NT2/D1 (cell line): ENCODE results near the gene GAS6.
A peak's percentile ranks its signal among the peaks of the same experiment; 100 is the strongest.

ENCODE experiments used
- DNase-seq: peaks from one replicate; pipeline ENCODE4 v3.0.0-alpha.2; 2011; ENCODE audit warnings: low read depth, low spot score
- H3K27me3 ChIP-seq: 2 replicates; pipeline ENCODE4 v1.6.0; 2011; ENCODE audit warnings: mild to moderate bottlenecking; ENCODE audit not compliant: insufficient read length, insufficient read depth
- H3K36me3 ChIP-seq: 2 replicates; pipeline ENCODE4 v1.6.1; 2011; ENCODE audit warnings: mild to moderate bottlenecking, low read length, mixed read lengths; ENCODE audit not compliant: insufficient read depth, insufficient read length
- H3K4me1 ChIP-seq: 2 replicates; pipeline ENCODE4 v1.5.1; 2011; ENCODE audit not compliant: insufficient read depth, insufficient read length
- H3K4me3 ChIP-seq: 2 replicates; pipeline ENCODE4 v1.5.1; 2011; ENCODE audit warnings: low read depth; ENCODE audit not compliant: insufficient read length
- H3K9ac ChIP-seq: 2 replicates; pipeline ENCODE4 v1.6.0; 2011; ENCODE audit warnings: low read depth; ENCODE audit not compliant: insufficient read length
- H3K9me3 ChIP-seq: 2 replicates; pipeline ENCODE4 v1.5.1; 2011; ENCODE audit warnings: mild to moderate bottlenecking, low read length; ENCODE audit not compliant: insufficient read depth
- SUZ12 ChIP-seq: IDR thresholded peaks from 2 replicates; pipeline ENCODE4 v1.6.1; 2011; ENCODE audit not compliant: insufficient read length, insufficient read depth; ENCODE audit errors: extremely low read depth
- YY1 ChIP-seq: IDR thresholded peaks from 2 replicates; pipeline ENCODE4 v1.6.1; 2011; ENCODE audit not compliant: insufficient read length, insufficient read depth
- ZNF274 ChIP-seq: IDR thresholded peaks from 2 replicates; pipeline ENCODE4 v1.6.1; 2011; ENCODE audit warnings: mild to moderate bottlenecking, low read depth, low read length

The GAS6 gene

DNA sequence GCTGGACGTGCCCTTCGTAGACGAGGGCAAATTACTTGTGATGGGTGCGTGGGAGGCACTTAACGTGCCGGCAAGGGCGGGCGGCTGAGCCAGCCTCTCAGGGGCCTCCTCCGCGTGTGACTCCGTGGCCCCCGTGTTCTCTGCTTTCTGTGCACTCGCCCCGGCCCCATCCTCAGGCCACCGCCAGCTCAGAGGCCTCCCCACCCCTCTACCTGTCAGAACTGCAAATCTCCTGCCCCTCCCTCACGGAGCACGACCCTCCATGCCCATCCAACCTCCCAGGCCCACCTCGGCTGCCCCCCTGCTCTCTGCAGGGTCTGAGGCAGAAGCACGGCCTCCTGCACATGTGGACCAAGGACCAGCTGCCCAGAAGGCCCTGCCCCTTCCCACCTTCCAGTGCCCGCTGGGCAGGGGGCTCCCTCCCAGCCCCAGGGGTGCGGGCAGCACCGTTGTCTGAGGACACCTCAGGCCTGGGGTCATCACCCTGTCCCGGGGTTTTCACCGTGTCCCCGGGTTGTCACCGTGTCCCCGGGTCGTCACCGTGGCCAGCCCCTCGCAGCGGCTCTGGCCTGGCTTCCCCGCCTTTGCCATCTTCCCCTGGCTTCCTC lies 60.4 kb downstream of the GAS6 start:
- DNase-seq = no peak
- no peaks in the 10 kb centered on the region for H3K27me3 ChIP-seq
- TF ChIP-seq ZNF274 (no peak), SUZ12 (no peak), YY1 (no peak)

DNA sequence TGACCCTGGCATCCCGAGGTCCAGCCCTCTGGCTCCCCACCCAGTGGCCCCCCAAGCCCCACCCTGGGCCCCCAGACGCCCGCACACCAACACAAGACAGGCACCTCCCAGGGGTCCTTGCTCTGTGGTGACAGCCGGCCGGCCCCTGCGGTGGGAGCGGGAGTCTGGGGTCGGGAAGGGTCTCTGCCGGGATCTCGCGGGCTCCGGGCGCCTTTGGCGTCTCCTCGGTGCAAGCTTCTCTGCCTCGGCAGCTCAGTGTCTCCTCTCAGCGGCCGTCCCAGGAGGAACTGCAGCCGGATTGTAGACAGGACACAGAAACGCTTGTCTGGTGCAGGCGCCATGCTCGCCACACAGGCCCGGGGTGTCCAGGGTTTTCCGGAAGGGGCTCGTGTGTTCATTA lies 61.1 kb downstream of the GAS6 start:
- no peak for DNase-seq
- Histone ChIP-seq H3K9me3 (no peaks in the 10 kb centered on the region), H3K9ac (no peak overlapping the region), H3K27me3 (no peaks in the 10 kb centered on the region), H3K4me3 (no peak overlapping the region), H3K36me3 (no peaks in the 10 kb centered on the region), H3K4me1 (peaks cover 17% of the 10 kb centered on the region)
- TF ChIP-seq YY1 (no peak), SUZ12 (no peak), ZNF274 (no peak)

More for the DNA sequence above, 60.4 kb downstream of the GAS6 start:
- Histone ChIP-seq H3K9me3 (peaks cover 7% of the 10 kb centered on the region), H3K4me1 (peaks cover 17% of the 10 kb centered on the region), H3K36me3 (no peaks in the 10 kb centered on the region), H3K4me3 (no peak overlapping the region), H3K9ac (no peak overlapping the region)

DNA sequence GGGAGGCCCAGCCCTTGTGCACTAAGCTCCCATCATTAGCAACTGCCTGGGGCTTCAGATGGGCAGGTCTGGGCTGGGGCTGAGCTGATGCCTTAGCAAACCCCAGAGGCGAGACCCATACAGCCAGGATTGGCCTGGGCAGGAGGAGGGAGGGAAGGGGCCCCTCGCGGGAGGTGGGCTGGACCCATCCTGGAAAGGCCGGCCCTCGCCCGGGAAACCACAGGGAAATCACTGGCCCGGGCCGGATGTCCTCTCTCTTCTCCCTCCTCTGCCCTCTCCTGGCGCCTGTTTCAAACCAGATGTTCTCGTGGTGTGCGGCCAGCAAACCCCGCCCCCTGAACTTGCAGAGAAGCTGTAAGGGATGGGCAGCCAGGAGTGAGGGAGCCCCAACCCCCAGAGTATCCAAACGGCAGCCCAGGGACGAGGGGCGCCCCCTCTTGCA lies 61.8 kb downstream of the GAS6 start:
- Histone ChIP-seq H3K36me3 (no peaks in the 10 kb centered on the region), H3K4me1 (peaks cover 17% of the 10 kb centered on the region), H3K9ac (no peak overlapping the region), H3K4me3 (no peak overlapping the region), H3K9me3 (no peaks in the 10 kb centered on the region), H3K27me3 (no peaks in the 10 kb centered on the region)
- TF ChIP-seq SUZ12 (no peak), YY1 (no peak), ZNF274 (no peak)
- DNase-seq = peak; percentile 22

DNA sequence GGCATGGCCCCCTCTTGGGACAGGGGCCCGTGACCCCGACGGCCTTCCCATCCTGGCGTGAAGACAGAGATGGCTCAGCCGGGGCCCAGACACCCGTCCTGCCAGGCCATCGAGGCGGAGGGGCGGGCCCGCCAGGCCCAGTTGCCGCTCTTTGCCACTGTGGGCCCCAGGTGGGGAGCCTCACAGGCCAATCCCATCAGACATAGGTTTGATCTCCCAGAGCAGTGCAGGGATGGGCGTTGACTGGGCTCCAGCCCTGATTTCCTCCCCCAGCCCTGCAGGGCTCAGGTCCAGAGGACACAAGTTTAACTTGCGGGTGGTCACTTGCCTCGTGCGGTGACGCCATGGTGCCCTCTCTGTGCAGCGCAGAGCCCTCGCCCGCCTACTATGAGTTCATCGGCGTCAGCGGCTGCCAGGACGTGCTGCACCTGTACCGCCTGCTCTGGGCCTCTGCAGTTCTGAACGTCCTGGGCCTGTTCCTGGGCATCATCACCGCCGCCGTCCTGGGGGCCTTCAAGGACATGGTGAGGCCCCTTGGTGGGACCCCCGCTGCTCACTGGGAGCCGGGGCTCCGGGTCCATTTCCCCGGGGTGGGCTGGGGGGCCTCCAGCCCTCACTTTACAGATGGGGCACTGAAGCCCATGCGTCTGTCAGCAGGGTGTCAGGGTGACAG lies 62.5 kb downstream of the GAS6 start:
- Histone ChIP-seq H3K9me3 (no peaks in the 10 kb centered on the region), H3K4me3 (no peak overlapping the region), H3K4me1 (peaks cover 17% of the 10 kb centered on the region), H3K9ac (no peak overlapping the region), H3K27me3 (no peaks in the 10 kb centered on the region), H3K36me3 (no peaks in the 10 kb centered on the region)
- no peak for DNase-seq
- no peak for TF ChIP-seq ZNF274
- TF ChIP-seq SUZ12 = no peak
- no peak for TF ChIP-seq YY1

DNA sequence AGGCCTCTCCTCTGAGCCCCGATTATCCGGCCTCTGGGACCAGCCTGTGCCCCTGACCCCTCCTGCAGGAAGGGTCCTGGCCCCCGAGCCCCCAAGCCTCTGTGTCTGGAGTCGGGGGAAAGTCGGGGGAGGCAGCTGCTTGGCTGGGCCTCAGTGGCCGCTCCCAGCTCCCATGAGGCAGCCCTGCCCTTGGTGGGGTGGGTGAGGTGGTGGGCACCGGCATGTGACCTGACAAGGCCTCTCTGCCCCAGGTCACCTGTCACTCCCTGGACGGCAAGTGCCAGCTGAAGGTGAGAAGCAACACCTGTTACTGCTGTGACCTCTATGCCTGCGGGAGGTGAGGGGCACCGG lies 63.3 kb downstream of the GAS6 start:
- H3K4me1 ChIP-seq = peaks cover 17% of the 10 kb centered on the region
- H3K9me3 ChIP-seq = no peaks in the 10 kb centered on the region
- no peak for DNase-seq
- H3K27me3 ChIP-seq = no peaks in the 10 kb centered on the region
- no peak overlapping the region for H3K9ac ChIP-seq
- H3K36me3 ChIP-seq = no peaks in the 10 kb centered on the region
- H3K4me3 ChIP-seq = no peak overlapping the region
- TF ChIP-seq YY1 (no peak), SUZ12 (no peak), ZNF274 (no peak)

DNA sequence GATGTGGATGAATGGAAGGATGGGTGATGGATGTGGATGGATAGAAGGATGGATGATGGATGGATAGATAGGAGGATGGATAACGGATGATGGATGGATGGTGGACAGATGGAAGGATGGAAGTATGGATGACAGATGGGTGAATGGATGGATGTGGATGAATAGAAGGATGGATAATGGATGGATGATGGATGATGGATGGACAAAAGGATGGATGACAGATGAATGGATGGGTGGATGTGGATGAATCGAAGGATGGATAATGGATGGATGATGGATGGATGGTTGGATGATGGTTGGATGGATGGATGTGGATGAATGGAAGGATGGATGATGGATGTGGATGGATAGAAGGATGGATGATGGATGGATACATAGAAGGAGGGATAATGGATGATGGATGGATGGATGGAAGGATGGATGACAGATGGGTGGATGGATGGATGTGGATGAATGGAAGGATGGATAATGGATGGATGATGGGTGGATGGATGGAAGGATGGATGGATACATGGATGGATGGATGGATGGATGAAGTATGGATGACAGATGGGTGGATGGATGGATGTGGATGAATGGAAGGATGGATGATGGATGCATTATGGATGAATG lies 65.6 kb downstream of the GAS6 start:
- no peaks in the 10 kb centered on the region for H3K36me3 ChIP-seq
- peaks cover 14% of the 10 kb centered on the region for H3K4me1 ChIP-seq
- H3K27me3 ChIP-seq = no peaks in the 10 kb centered on the region
- H3K9ac ChIP-seq = no peak overlapping the region
- DNase-seq = no peak
- no peaks in the 10 kb centered on the region for H3K9me3 ChIP-seq
- H3K4me3 ChIP-seq = no peak overlapping the region
- no peak for TF ChIP-seq SUZ12
- TF ChIP-seq ZNF274 = no peak
- no peak for TF ChIP-seq YY1

DNA sequence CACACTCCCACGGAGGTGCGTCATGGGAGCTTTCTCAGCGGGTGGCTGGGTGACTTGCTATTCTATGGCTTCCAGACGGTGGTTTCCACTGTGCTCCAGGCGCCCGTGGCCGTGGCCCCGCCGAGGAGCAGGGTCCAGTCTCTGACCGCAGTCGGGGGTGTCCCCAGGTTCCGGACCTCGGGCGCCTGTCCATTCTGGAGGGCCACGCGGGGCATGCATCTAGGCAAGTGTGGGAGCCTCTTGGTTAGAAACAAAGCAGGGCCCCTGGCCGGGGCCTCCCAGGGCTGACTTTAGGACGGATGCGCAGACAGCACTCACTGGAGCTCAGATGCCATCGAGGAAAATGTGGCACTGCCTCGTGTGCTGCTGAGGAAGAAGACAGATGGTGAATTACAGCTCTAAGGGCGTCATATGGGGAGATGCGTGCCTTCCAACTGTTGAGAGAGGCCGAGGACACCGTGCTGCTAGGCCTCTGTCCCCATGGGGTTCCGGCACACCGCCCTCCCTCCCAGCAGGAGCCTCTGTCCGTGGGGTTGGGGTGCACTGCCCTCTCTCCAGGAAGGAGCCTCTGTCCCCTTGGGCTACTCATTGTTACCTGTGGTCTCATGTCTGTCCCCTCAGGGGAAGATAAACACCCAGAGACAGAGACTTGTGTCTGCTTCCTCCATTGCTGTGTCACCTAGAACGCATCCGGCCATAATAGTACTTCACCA lies 66.8 kb downstream of the GAS6 start:
- TF ChIP-seq SUZ12 (no peak), ZNF274 (no peak), YY1 (no peak)
- no peaks in the 10 kb centered on the region for H3K9me3 ChIP-seq
- H3K4me1 ChIP-seq = peaks cover 6% of the 10 kb centered on the region
- DNase-seq = no peak
- H3K36me3 ChIP-seq = no peaks in the 10 kb centered on the region
- H3K9ac ChIP-seq = no peak overlapping the region
- no peaks in the 10 kb centered on the region for H3K27me3 ChIP-seq
- H3K4me3 ChIP-seq = no peak overlapping the region
